Right cardiac atrium (tissue), 5 donors: ENCODE data around the gene TNNI3K. TPM values are rescaled to one million over a fixed set of nuclear protein-coding genes. Genes with fewer than 3 reads are reported as not detected.
A peak's percentile ranks its signal among the peaks of the same experiment; 100 is the strongest.

Source experiments
- ATAC-seq, 2 donors: fragments of 200-7000 bp; cut with Tn5 transposase; one replicate each; pipeline versions ENCODE4 v1.8.0 to v1.9.1; 2020; ENCODE audit warnings: moderate library complexity in 2 of 2, mild to moderate bottlenecking in 1 of 2
- DNase-seq, 3 donors: peaks; one replicate each; pipeline ENCODE4 v3.0.0-alpha.2; 2020
- H3K27ac ChIP-seq: one replicate; pipeline ENCODE4 v1.5.1; 2013; ENCODE audit warnings: mild to moderate bottlenecking, low read length, control low read depth, moderate library complexity
- H3K27me3 ChIP-seq: one replicate; pipeline ENCODE4 v1.6.1; 2013; ENCODE audit not compliant: control insufficient read depth, insufficient read depth
- H3K4me1 ChIP-seq: one replicate; pipeline ENCODE4 v1.6.1; 2013; ENCODE audit warnings: low read length; ENCODE audit not compliant: control insufficient read depth, insufficient read depth
- H3K4me3 ChIP-seq: one replicate; pipeline ENCODE4 v1.5.1; 2013; ENCODE audit warnings: low read length, control low read depth
- H3K9me3 ChIP-seq: one replicate; pipeline ENCODE4 v1.6.1; 2013; ENCODE audit warnings: low read length; ENCODE audit not compliant: control insufficient read depth
- WGBS: extraction: QIAGEN DNeasy Blood & Tissue Kit; methylation state at CpG from one replicate; pipeline ENCODE4 v1.1.7; 2013; 5-methylcytosine and 5-hydroxymethylcytosine counted together
- intact Hi-C, 4 donors: fragments of 100-400 bp; cut with DNase I; formaldehyde crosslinking; loops; one replicate each; pipeline versions ENCODE4 v1.11.0 to v1.14.0; 2022 to 2023
- polyA plus RNA-seq: library from polyadenylated mRNA; stranded (reverse); fragments of 200-250 nt; gene quantifications from one replicate; pipeline ENCODE4 v1.2.3, GENCODE V29; 2013
- total RNA-seq, 4 donors: library from RNA; stranded (reverse); fragmentation: NEBNext Ultra II Directional; extraction: Animal tissue kit (Norgen Biotek cat#: 25700); gene quantifications; one replicate each; pipeline ENCODE4 v1.2.1, GENCODE V29; 2021
- donor health status: healthy with polysubstance abuse.
- donor health status: DM: no; HTN: yes; CAD: no.
- donor health status: DM: no; HTN: no; CAD: no.
- donor health status: DM: no; HTN: yes; CAD: no; lungs with severe emphysema.
- donor health status: DM: yes; HTN: yes; CAD: no.

The TNNI3K gene
- total and polyA plus RNA-seq, 5 donors: 34.3 to 78.4 (median 51.7) TPM

DNA sequence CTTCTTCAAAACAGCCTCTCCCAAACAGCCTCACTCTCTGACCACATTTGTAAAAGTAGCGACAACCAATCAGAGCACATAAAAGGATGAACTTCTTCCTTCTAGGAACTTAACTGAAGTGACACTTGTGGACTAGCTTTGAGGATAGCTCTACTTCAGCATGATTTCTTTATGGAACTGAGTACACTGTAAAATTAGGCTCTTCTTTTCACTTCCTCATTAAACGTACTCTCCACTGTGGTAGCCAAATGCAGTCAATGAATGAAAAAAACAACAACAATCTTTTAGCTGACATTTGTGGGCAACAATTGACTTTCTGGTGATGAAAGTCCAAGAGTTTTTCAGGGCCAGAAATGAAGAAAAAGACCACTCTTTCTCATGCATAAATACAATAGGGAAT lies 267.7 kb downstream of the TNNI3K start:
- ATAC-seq (no peak), DNase-seq (no peak)
- no peak overlapping the region for H3K27ac ChIP-seq
- H3K27me3 ChIP-seq: no peaks in the 10 kb centered on the region
- no peak overlapping the region for H3K4me3 ChIP-seq
- 69% methylated on average over 2 of the region's 2 CpGs for WGBS
- intact Hi-C loops: no loop called here
- no peaks in the 10 kb centered on the region for H3K9me3 ChIP-seq
- H3K4me1 ChIP-seq: no peaks in the 10 kb centered on the region

DNA sequence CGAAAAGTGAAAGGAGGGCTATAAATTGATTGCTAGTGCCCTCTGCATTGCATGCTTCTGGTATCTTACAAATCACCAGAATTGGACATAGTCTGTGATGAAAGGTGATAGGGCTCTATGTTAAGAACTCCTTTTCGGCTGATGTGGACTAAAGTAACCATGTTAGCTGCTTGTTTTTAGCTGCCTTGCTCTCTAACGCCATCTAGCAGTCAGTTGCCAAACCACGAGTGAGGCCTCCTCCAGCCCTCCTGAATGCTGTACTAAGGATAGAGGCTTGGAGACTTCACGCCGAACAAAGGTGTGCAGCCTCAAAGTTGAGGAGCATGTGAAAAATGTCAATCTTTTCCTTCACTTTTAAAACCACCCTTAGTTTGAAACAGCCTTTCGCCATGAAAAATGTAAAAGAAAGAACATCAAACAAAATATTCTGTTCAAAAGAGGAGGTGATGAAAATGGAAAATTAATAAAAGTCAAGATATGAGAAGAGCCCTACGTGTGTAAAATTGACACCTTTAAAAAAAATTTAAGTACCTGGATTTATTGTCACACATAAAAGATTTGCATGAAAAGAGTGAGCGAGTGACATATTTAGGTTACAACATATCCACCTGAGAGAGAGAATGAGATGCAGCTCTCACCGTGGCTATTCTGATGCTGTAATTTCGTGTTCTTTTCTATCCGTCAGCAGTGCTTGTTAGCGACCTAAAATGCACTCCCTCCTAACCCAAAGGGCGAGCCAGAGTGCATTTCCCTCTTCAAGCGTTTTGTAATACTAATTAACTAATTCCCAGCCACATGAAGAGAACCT lies 269.1 kb downstream of the TNNI3K start:
- ATAC-seq (peak; percentile 83 to 85), DNase-seq (peak; percentile 17 to 54 (median 25))
- H3K9me3 ChIP-seq: no peaks in the 10 kb centered on the region
- no peaks in the 10 kb centered on the region for H3K27me3 ChIP-seq
- H3K4me3 ChIP-seq: no peak overlapping the region
- 41% methylated on average over 15 of the region's 15 CpGs for WGBS
- H3K4me1 ChIP-seq: no peaks in the 10 kb centered on the region
- intact Hi-C loops: no loop called here
- no peak overlapping the region for H3K27ac ChIP-seq

DNA sequence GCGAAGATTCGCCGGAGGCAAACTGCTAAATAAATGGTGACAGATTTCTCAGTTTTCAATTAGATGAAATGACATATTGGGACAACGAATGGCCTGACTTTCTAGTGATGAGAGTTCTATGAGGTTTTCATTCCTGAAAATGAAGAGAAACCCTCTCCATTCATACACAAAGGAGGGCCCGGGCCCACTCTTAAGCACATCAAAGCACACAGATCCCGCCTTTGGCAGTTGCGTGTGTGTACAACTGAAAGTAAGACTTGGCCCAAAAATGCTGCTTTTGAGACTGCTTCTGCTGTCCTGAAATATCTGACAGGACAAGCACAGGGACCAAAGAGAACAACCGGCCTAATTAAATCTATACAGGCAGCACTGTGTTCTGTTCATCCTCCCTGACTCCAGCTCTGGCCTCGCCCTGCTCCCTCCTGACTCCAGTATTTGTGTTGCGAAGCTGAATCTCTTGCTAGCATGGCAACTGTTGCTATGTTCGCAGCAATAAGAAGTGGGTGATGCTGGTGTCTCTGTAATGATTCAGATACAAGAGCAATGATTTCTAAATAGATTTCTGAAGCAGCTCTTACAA lies 269.8 kb downstream of the TNNI3K start:
- no peak overlapping the region for H3K27ac ChIP-seq

DNA sequence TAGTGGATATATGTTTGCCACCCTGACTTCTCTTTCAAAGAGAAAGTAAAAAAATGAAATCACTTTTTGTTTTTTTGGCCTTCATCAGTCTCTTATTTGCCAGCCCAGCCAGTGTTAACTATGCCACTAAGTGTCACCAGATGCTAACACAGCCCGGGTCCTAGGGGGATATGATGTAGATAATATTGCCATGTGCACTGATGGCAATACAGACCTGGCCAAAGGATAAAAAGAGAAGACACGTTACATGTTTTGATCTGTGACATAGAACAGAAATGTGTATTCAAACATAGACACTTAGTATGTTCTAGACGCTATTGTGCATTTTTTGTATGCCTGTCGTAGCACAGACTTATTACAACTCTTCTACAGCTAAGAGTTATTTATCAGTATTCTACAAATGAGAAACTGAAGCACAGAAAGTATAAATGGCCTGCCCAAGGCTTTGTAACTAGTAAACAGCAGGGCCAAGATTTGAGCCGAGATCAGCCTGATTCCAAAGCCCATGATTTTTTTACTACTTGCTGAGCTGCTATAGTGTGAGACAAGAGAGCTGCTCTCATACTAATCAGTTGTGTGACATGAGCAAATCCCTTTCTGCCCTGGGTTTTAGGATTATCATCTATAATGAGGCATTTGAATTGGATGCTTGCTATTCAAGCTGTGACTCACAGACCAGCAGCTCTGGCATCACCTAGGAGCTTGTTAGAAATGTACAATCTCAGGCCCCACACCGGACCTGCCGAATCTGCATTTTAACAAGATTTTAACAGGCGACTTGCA lies 270.9 kb downstream of the TNNI3K start:
- no peaks in the 10 kb centered on the region for H3K27me3 ChIP-seq
- 67% methylated on average over 8 of the region's 8 CpGs for WGBS
- ATAC-seq: no peak
- no peak for DNase-seq
- no peaks in the 10 kb centered on the region for H3K4me1 ChIP-seq
- H3K27ac ChIP-seq: no peak overlapping the region
- no peaks in the 10 kb centered on the region for H3K9me3 ChIP-seq
- intact Hi-C loops: no loop called here
- no peak overlapping the region for H3K4me3 ChIP-seq

More for the DNA sequence above, 269.8 kb downstream of the TNNI3K start:
- H3K9me3 ChIP-seq: no peaks in the 10 kb centered on the region
- intact Hi-C loops: no loop called here
- no peak overlapping the region for H3K4me3 ChIP-seq
- ATAC-seq (peak; percentile 89 to 92), DNase-seq (peak in 2 of 3 donors; percentile 23 to 45)
- no peaks in the 10 kb centered on the region for H3K4me1 ChIP-seq
- WGBS: 67% methylated on average over 11 of the region's 11 CpGs
- no peaks in the 10 kb centered on the region for H3K27me3 ChIP-seq

DNA sequence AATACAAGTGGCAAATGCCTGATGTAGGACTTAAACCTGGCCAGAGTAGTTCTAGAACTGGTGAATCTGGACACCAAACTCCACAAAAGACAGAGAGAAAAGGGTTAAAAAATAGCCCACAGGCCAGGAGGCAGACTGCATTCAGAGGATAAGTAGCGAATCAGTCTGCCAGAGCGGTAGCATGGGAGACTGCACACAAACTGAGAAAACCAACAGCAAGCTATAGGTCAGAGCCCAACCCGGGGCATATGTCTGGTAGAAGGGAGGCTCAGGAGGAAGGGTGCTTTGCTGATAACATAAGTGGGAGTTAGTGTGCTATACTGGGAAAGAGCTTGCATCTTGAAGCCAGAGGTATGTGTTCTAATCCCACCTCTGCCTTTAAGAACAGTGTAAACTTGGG lies 273.3 kb downstream of the TNNI3K start:
- ATAC-seq (no peak), DNase-seq (no peak)
- Histone ChIP-seq H3K4me1 (peaks cover 2% of the 10 kb centered on the region), H3K27ac (no peak overlapping the region), H3K27me3 (no peaks in the 10 kb centered on the region), H3K4me3 (no peak overlapping the region), H3K9me3 (no peaks in the 10 kb centered on the region)
- intact Hi-C loops: no loop called here
- 18% methylated on average over 3 of the region's 3 CpGs for WGBS

DNA sequence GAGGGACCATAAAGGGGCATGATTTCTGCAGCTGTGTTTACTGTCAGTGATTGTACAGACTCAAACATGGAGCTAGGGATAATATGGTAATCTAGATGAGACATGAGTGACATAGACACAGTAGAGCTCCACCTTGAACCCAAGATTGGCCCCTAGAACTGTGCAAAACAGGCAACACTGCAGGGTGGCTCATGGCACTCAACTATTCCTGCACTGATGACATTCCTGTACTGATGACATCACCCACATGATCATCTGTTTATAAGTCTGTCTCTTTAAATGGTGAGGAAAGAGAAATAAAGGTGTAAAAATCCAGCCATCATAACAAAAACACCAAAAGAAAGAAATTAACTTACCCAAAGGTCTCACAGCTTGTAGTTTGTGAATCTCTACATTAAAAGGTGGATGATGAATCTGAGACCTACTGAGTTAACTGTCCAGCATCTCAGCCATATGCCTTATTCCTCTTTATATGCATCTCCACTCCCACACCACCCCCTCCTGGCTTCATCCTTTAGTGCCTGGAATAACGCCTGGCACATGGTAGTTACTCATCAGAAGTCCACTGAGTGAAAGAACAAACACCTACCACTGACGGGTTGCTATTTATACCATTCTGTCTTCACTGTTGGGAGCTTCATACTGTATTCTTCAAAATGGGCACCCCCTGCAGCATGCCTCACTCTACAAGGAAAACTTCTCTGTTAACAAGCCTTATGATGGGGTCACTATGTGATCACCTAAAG lies 277.2 kb downstream of the TNNI3K start, which contains the start of gene LRRC53:
Gene LRRC53, minus strand, starts transcription at position 442 of the 746 bp plus-strand sequence. CDS start 29,262 bp downstream, outside the sequence.
- Histone ChIP-seq H3K4me3 (no peak within 1 kb of the TSS), H3K27ac (peak within 1 kb of the TSS; percentile 45), H3K4me1 (peaks cover 2% of the 10 kb centered on the region), H3K27me3 (no peaks in the 10 kb centered on the region), H3K9me3 (no peaks in the 10 kb centered on the region)
- 36% methylated on average over 2 of the region's 2 CpGs for WGBS
- intact Hi-C loops: no loop called here
- DNase-seq: no peak
- ATAC-seq: peak in 1 of 2 donors; percentile 69

DNA sequence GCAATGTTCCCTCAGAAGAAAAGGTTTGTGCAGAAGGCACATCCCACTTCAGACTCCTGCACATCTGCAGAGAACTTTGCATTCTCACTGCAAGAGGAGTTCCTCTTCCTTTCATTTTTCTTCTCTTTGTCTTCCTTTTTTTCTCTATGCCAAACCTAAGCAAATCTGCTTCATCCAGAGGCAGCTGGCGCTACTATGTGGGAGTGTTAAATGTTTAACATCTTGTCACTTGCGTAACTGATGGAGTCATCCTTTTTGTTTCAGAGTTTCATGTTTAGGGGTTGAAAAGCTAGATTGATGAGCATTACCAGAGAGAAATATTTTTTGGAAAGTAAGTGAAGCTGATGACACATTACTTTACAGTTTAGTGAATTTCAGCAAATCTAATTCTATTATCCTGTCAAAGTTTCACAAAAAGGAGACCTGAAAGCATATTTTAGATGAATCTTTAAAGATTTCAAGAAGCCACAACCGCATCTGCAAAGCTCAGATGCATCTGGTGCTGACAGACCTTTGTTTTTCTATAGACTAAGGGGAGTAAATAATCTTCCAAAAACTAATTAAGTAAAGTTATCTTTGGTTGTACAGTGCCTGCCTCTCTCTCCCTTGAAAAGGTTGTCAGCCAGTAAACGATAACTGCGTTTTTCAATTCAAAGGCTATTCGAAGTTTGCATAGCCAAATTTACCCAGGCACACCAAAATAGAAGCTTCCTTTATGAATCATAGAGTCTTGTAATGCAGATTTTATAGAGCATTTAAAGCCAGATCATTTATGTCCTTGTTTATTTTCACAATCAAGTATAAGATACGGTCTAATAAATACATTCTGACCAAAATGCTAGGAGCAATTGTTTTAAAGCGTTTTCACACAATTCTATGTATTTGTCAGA lies 278.5 kb downstream of the TNNI3K start:
- Histone ChIP-seq H3K27ac (no peak overlapping the region), H3K4me1 (peaks cover 2% of the 10 kb centered on the region), H3K9me3 (no peaks in the 10 kb centered on the region), H3K4me3 (no peak overlapping the region), H3K27me3 (no peaks in the 10 kb centered on the region)
- no peak for DNase-seq
- 58% methylated on average over 8 of the region's 8 CpGs for WGBS
- no peak for ATAC-seq
- intact Hi-C loops: no loop called here

DNA sequence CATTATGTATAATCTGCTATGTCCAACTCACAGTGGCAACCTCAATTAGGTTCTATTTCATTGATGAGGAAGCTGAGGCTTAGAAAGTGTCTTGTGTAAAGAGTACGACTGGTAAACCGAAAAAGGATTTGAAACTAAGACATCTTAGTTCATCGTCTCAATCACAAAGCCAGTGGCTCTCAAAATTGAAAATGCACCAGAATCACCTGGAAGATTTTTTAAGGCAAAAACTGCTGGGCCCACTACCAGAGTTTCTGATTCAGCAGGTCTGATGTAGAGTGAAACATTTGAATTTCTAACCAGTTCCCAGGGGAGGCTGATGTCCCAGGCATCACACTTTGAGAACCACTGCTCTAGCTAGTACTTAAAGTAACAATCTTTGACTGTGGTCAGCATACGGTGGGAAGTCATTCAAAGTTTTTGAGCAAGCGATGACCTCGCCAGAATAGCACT lies 282.4 kb downstream of the TNNI3K start:
- 80% methylated on average over 6 of the region's 6 CpGs for WGBS
- Histone ChIP-seq H3K27ac (no peak overlapping the region), H3K9me3 (no peaks in the 10 kb centered on the region), H3K4me3 (no peak overlapping the region), H3K4me1 (peaks cover 2% of the 10 kb centered on the region), H3K27me3 (no peaks in the 10 kb centered on the region)
- intact Hi-C loops: no loop called here
- ATAC-seq: no peak
- DNase-seq: no peak

DNA sequence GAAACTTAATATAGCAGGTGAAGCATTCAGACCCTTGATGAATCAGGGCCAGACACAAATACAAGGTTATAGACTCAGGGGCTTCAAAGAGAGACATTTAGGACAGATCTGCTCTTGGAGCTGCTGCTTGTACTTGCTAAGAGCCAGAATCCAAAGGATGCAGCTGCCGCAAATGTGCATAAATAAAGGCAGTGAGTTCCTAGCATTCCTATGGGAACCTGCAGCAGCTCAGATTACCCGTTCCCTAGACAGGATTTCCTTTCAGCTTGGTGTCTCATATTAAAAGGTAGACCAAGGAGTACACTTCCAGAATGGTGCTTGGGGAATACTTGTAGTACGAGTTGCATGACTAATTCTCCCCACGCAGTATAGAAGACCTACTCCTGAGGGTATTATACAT lies 287.0 kb downstream of the TNNI3K start:
- ATAC-seq (no peak), DNase-seq (no peak)
- no peak overlapping the region for H3K27ac ChIP-seq
- peaks cover 4% of the 10 kb centered on the region for H3K4me1 ChIP-seq
- H3K27me3 ChIP-seq: no peaks in the 10 kb centered on the region
- H3K4me3 ChIP-seq: no peak overlapping the region
- intact Hi-C loops: no loop called here
- 33% methylated on average over 4 of the region's 4 CpGs for WGBS
- no peaks in the 10 kb centered on the region for H3K9me3 ChIP-seq
